OCI-LY3 (cell line): ENCODE data around the gene CAMTA2.

Experiments used
- H2AFZ ChIP-seq: fragments of 200-600, 300-600 bp; shearing (Covaris generic); 2 replicates; pipeline ENCODE4 v1.6.0; 2014; ENCODE audit warnings: antibody characterized with exemption, low read depth, low read length
- H3K27ac ChIP-seq: fragments of 200-600, 300-600 bp; sonication (generic); 2 replicates; pipeline ENCODE4 v1.5.1; 2014; ENCODE audit warnings: mild to moderate bottlenecking, low read length, moderate library complexity, mixed read lengths
- H3K27me3 ChIP-seq: fragments of 200-600, 300-600 bp; sonication (generic); 2 replicates; pipeline ENCODE4 v1.6.1; 2014; ENCODE audit warnings: low read depth, low read length, mixed read lengths
- H3K36me3 ChIP-seq: fragments of 200-600, 300-600 bp; sonication (generic); replicated peaks from 2 replicates; pipeline ENCODE3; 2014; ENCODE audit warnings: low read depth, low read length, mixed read lengths
- H3K4me1 ChIP-seq: fragments of 300-600, 200-600 bp; sonication (generic); 2 replicates; pipeline ENCODE4 v1.6.1; 2014; ENCODE audit warnings: low read length, mixed read lengths
- H3K4me2 ChIP-seq: fragments of 200-600, 300-600 bp; sonication (generic); 2 replicates; pipeline ENCODE4 v1.6.1; 2014; ENCODE audit warnings: low read length, mixed read lengths
- H3K4me3 ChIP-seq: fragments of 300-600, 200-600 bp; sonication (generic); 2 replicates; pipeline ENCODE4 v1.5.1; 2014; ENCODE audit warnings: antibody characterized with exemption, mild to moderate bottlenecking, low read length, moderate library complexity
- H3K79me2 ChIP-seq: fragments of 300-600, 200-600 bp; shearing (Covaris generic); 2 replicates; pipeline ENCODE4 v1.6.1; 2014; ENCODE audit warnings: mild to moderate bottlenecking, low read length, mixed read lengths
- H3K9ac ChIP-seq: fragments of 300-600, 200-600 bp; shearing (Covaris generic); 2 replicates; pipeline ENCODE4 v1.6.0; 2014; ENCODE audit warnings: mild to moderate bottlenecking, low read length, moderate library complexity
- H3K9me3 ChIP-seq: fragments of 200-600, 300-600 bp; shearing (Covaris generic); 2 replicates; pipeline ENCODE4 v1.6.1; 2014; ENCODE audit warnings: low read length, mixed read lengths; ENCODE audit not compliant: insufficient read depth
- H4K20me1 ChIP-seq: fragments of 200-600, 300-600 bp; sonication (generic); 2 replicates; pipeline ENCODE4 v1.6.1; 2016; ENCODE audit warnings: low read length, mixed read lengths; ENCODE audit not compliant: insufficient read depth
- EZH2phosphoT487 ChIP-seq: fragments of 200-600 bp; shearing (Covaris generic); IDR thresholded peaks from 2 replicates; pipeline ENCODE4 v1.6.1; 2018; ENCODE audit warnings: antibody characterized with exemption, mixed run types, low read depth
- TF ChIP-seq, protein P1 (sequence below): fragments of 200-600, 300-600 bp; sonication (generic); IDR thresholded peaks from 2 replicates; pipeline ENCODE4 v1.5.1; 2014; ENCODE audit warnings: antibody characterized with exemption, low read length, low read depth

The CAMTA2 gene

DNA sequence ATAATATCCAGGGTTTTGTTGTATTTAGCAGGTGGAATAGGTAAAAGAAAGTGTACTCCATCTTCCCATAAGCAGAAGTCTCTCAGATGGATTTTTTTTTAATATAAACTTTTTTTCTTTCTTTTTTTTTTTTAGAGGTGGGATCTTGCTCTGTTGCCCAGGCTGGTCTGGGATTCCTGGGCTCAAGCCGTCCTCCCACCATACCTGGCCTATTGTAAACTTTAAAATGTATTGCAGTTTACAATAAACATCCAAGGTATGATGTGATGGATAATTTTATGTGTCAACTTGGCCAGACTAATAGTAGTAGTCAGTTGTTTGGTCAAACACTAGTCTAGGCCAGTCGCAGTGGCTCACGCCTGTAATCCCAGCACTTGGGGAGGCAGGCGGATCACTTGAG lies 66.2 kb downstream of the CAMTA2 start:
- Histone ChIP-seq H3K4me3 (no peak overlapping the region), H3K27me3 (no peaks in the 10 kb centered on the region), H3K9ac (no peak overlapping the region), H3K4me2 (no peak overlapping the region), H4K20me1 (no peaks in the 10 kb centered on the region), H3K27ac (no peak overlapping the region), H2AFZ (no peak overlapping the region), H3K9me3 (no peaks in the 10 kb centered on the region), H3K79me2 (no peaks in the 10 kb centered on the region), H3K4me1 (no peaks in the 10 kb centered on the region), H3K36me3 (no peaks in the 10 kb centered on the region)
- TF ChIP-seq, protein P1, sequence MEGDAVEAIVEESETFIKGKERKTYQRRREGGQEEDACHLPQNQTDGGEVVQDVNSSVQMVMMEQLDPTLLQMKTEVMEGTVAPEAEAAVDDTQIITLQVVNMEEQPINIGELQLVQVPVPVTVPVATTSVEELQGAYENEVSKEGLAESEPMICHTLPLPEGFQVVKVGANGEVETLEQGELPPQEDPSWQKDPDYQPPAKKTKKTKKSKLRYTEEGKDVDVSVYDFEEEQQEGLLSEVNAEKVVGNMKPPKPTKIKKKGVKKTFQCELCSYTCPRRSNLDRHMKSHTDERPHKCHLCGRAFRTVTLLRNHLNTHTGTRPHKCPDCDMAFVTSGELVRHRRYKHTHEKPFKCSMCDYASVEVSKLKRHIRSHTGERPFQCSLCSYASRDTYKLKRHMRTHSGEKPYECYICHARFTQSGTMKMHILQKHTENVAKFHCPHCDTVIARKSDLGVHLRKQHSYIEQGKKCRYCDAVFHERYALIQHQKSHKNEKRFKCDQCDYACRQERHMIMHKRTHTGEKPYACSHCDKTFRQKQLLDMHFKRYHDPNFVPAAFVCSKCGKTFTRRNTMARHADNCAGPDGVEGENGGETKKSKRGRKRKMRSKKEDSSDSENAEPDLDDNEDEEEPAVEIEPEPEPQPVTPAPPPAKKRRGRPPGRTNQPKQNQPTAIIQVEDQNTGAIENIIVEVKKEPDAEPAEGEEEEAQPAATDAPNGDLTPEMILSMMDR = no peak
- TF ChIP-seq EZH2phosphoT487 = no peak

DNA sequence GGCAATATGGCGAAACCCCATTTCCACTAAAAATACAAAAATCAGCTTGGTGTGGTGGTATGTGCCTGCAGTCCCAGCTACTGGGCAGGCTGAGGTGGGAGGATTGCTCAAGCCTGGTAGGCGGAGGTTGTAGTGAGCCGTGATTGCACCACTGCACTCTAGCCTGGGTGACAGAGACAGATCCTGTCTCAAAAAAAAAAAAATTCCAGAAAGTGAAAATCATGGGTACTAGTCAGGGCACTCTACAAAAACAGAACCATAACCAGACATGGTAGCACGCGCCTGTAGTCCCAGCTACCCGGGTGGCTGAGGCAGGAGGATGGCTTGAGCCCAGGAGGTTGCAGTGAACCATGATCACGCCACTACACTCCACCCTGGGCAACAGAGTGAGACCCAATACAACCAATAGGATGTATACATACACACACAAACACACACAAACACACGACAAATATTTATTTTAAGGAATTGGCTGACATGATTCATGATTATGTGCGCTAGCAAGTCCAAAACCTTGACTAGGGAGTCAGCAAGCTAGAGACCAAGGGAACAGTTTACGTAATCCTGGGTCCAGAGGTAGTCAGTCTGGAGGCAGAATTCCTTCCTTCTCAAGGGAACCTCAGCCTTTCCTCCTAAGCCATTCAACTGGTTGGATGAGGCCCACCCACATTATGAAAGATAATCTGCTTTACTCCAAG lies 67.0 kb downstream of the CAMTA2 start:
- Histone ChIP-seq H3K79me2 (no peaks in the 10 kb centered on the region), H3K36me3 (no peaks in the 10 kb centered on the region), H3K4me3 (no peak overlapping the region), H3K27me3 (no peaks in the 10 kb centered on the region), H3K27ac (no peak overlapping the region), H2AFZ (no peak overlapping the region), H4K20me1 (no peaks in the 10 kb centered on the region), H3K9me3 (no peaks in the 10 kb centered on the region), H3K4me1 (no peaks in the 10 kb centered on the region), H3K9ac (no peak overlapping the region), H3K4me2 (no peak overlapping the region)
- TF ChIP-seq, protein P1 = no peak
- no peak for TF ChIP-seq EZH2phosphoT487

DNA sequence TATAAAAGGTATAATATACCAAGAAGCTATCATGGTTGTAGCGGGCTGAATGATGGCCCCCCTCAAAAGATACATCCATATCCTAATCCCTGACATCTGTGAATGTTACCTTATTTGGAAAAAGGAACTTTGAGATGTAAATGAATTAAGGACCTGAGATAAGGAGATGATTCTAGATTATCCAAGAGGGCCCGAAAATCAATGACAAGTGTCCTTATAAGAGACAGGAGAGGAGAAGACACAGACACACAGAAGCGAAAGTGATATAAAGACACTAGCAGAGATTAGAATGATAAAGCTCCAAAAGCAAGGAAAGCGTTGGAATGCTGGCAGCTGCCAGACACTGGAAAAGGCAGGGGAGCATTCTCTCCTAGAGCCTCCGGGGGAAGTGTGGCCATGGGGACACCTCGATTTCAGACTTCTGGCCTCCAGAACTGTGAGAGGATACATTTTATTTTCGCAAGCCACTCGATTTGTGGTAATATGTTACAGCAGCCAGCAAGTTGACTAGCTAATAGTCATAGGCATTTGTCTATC lies 67.9 kb downstream of the CAMTA2 start:
- Histone ChIP-seq H3K79me2 (no peaks in the 10 kb centered on the region), H3K9me3 (no peaks in the 10 kb centered on the region), H4K20me1 (no peaks in the 10 kb centered on the region), H3K36me3 (no peaks in the 10 kb centered on the region), H3K4me2 (no peak overlapping the region), H3K4me1 (no peaks in the 10 kb centered on the region), H2AFZ (no peak overlapping the region), H3K9ac (no peak overlapping the region), H3K27ac (no peak overlapping the region), H3K27me3 (no peaks in the 10 kb centered on the region), H3K4me3 (no peak overlapping the region)
- no peak for TF ChIP-seq EZH2phosphoT487
- TF ChIP-seq, protein P1 = no peak
